Prostate gland (tissue), 2 donors: ENCODE results near the gene TEAD2.

Experiments
- POLR2A ChIP-seq: fragments of 450-650 bp; IDR thresholded peaks from one replicate; pipeline ENCODE4 v1.6.1; 2016; ENCODE audit warnings: antibody characterized with exemption, mild to moderate bottlenecking
- POLR2AphosphoS5 ChIP-seq: sonication (generic); formaldehyde crosslinking; IDR thresholded peaks from one replicate; pipeline ENCODE4 v1.6.1; 2017; ENCODE audit warnings: antibody characterized with exemption
- TF ChIP-seq, protein P1 (sequence below), 4 experiments: fragments of 200-600 bp in 2 of 4; fragments of 450-650 bp in 2 of 4; sonication (generic) in 2 of 4; IDR thresholded peaks; 1 replicate in 3 of 4; 2 replicates in 1 of 4; pipeline ENCODE4 v1.5.1; 2016 to 2019; ENCODE audit warnings: antibody characterized with exemption in 4 of 4, mild to moderate bottlenecking in 2 of 4, moderate library complexity in 2 of 4

DNA sequence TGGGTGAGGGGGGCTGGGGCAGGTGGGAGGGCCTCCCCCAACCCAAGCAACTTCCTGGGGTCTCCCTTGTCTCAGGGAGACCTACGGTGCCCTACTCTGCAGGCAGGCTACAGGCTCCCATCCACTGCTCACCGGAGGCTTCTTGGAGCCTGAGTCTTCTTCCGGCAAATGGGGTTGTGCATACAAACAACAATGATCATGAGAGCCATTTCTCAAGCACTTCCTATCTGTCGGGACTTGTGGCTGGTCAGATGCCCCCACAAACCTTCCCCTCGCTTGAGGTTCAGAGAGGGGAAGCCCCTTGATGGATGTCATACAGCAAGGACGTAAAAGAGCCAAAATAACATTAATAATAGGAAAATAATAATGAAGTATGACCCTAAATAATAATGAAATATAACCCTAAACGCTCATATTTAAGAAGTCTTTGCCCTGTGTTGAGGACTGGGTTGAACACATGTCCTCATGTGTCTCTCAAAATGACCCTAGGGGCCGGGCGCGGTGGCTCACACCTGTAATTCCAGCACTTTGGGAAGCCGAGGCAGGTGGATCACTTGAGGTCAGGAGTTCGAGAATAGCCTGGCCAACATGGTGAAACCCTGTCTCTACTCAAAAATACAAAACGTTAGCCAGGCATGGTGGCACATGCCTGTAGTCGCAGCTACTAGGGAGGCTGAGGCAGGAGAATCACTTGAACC, 26.3 kb downstream of the TEAD2 start:
- TF ChIP-seq, protein P1, sequence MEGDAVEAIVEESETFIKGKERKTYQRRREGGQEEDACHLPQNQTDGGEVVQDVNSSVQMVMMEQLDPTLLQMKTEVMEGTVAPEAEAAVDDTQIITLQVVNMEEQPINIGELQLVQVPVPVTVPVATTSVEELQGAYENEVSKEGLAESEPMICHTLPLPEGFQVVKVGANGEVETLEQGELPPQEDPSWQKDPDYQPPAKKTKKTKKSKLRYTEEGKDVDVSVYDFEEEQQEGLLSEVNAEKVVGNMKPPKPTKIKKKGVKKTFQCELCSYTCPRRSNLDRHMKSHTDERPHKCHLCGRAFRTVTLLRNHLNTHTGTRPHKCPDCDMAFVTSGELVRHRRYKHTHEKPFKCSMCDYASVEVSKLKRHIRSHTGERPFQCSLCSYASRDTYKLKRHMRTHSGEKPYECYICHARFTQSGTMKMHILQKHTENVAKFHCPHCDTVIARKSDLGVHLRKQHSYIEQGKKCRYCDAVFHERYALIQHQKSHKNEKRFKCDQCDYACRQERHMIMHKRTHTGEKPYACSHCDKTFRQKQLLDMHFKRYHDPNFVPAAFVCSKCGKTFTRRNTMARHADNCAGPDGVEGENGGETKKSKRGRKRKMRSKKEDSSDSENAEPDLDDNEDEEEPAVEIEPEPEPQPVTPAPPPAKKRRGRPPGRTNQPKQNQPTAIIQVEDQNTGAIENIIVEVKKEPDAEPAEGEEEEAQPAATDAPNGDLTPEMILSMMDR (IDR thresholded peaks at IDR 0.05): no peak
- no peak for TF ChIP-seq POLR2A
- TF ChIP-seq POLR2AphosphoS5: no peak
